Measurements from ENCODE around the gene TMEM236. TPM values are rescaled to one million over a fixed set of nuclear protein-coding genes. Genes with fewer than 3 reads are reported as not detected.

TMEM236 gene
- total RNA-seq, 8 experiments from 2014 or later: 0.04 to 0.24 (median 0.09) TPM

DNA sequence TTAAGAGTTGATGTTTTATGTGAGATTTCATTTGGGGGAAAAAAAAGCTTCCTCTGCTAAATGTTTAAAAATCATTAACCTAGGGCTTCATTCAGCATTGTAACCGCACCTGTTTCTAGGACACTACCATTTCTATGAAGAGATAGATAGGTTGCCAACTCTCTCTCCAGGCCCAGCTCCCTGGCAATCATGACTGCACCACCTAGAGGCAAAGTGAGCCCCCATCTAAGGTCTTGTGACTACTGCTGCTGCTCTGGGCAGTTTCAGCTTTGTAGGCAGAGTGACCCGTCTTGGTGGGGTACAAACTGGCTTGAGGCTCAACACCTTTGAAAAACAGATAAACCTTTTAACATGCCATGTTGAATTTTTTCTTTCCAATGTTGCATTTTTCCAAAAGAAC, 29.9 kb downstream of the TMEM236 start:
- H3K4me1 ChIP-seq (replicated peaks in 1 of 2): no peaks in the 10 kb centered on the region
- peak in 1 of 8 experiments; percentile 18 for ATAC-seq (replicated peaks in 6 of 8)
- in situ Hi-C loops (cut with MboI; ENCODE audit: low pct_unique_long_range_greater_than_20kb in 2 of 9, low sequenced_read_pairs in 9 of 9, unreplicated experiment in 9 of 9): no loop called here
- no peak overlapping the region for H3K27ac ChIP-seq
- WGBS, 10 experiments: 40 to 100% (median 63%) methylated on average over 1 to 2 of the region's 2 CpGs; no CpG with 5 or more reads in 3 of the 10 experiments
- H3K4me3 ChIP-seq: no peak overlapping the region

DNA sequence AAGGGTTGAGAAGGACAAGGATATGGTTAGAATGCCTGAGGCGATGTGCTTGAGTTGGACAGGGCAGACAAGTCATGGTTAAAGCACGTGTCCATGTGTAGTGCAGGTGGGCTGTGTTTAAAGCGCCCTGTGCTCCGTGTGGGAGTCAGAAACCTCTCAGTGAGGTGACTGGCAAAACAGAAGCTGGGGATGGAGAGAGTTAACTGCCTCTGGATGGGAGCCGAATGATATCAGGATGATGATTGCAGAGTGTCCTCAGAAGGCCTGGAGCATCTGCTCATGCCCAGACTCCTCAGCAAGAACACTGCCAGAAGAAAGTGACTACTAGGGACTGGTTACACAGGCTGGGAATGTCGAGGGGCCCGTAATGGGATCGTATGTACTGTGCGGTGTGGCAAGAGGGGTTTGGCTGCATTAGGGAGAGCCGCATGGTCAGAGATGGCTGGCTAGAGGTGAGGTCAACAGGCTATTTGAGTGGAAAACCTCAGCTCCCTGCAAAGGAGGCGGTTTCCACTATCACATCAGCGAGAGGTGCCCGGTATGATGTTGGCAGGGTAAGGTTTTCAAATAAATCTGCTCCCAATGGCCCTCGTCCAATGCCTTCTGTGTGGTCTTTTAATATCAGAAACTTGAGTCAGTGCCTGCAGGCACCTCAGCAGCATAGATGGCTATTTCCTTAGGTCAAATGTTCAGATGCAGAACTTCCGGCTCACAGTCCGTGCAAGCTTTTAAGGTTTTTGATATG, 31.1 kb downstream of the TMEM236 start:
- Histone ChIP-seq H3K4me3 (no peak overlapping the region), H3K27ac (no peak overlapping the region), H3K4me1 (replicated peaks in 1 of 2) (peaks cover 0 to 6% of the 10 kb centered on the region in 2 donors)
- 31 to 96% (median 82%) methylated on average over 2 to 12 of the region's 16 CpGs; no CpG with 5 or more reads in 1 of the 10 experiments for WGBS, 10 experiments
- ATAC-seq (replicated peaks in 6 of 8): no peak
- in situ Hi-C loops (cut with MboI; ENCODE audit: low pct_unique_long_range_greater_than_20kb in 2 of 9, low sequenced_read_pairs in 9 of 9, unreplicated experiment in 9 of 9): no loop called here

DNA sequence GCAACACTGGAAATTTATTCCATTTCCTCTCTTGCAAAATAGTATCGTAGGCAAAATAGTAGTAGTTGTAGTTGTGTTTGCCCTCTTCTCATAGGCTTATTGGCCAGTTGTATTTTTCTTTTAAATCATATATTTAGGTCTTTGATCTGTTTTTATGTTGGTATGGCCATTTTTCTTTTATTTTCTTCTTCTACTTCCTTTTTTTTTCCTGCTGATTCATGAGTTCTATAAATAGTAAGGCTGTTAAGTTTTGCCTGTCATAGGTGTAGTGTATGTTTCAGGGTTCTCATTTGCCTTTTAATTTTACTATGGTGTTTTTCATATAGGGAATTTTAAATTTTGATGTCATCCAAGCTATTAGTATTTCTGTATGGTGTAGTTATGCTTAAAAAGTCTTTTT, 31.8 kb downstream of the TMEM236 start:
- Histone ChIP-seq H3K4me1 (replicated peaks in 1 of 2) (peaks cover 0 to 6% of the 10 kb centered on the region in 2 donors), H3K27ac (no peak overlapping the region), H3K4me3 (no peak overlapping the region)
- ATAC-seq (replicated peaks in 6 of 8): no peak
- 33 to 100% (median 100%) methylated on average over 1 of the region's 1 CpG; no CpG with 5 or more reads in 1 of the 10 experiments for WGBS, 10 experiments
- in situ Hi-C loops (cut with MboI; ENCODE audit: low pct_unique_long_range_greater_than_20kb in 2 of 9, low sequenced_read_pairs in 9 of 9, unreplicated experiment in 9 of 9): no loop called here

DNA sequence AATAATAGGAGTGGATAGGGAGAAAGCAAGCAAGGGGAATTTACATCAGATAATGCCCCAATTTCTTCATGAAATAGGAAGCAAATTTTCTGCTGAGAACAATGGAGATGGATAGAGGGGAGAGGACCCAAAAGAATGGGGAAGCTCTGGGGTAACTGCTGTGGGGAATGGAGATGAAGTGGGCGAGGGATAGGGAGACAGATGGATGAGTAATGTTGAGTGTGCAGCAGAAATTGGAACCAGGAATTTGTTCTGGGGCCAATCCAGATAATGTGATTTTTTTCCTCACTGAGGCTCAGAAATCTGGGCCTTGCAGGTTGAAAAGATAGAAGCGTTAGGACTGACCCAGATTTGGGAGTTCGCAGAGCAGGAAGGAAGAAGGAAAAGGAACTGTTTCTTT, 32.7 kb downstream of the TMEM236 start:
- H3K4me1 ChIP-seq (replicated peaks in 1 of 2): peaks cover 0 to 6% of the 10 kb centered on the region in 2 donors
- H3K27ac ChIP-seq: no peak overlapping the region
- in situ Hi-C loops (cut with MboI; ENCODE audit: low pct_unique_long_range_greater_than_20kb in 2 of 9, low sequenced_read_pairs in 9 of 9, unreplicated experiment in 9 of 9): no loop called here
- 45 to 100% (median 89%) methylated on average over 1 to 3 of the region's 3 CpGs; no CpG with 5 or more reads in 1 of the 10 experiments for WGBS, 10 experiments
- ATAC-seq (replicated peaks in 6 of 8): no peak
- no peak overlapping the region for H3K4me3 ChIP-seq

DNA sequence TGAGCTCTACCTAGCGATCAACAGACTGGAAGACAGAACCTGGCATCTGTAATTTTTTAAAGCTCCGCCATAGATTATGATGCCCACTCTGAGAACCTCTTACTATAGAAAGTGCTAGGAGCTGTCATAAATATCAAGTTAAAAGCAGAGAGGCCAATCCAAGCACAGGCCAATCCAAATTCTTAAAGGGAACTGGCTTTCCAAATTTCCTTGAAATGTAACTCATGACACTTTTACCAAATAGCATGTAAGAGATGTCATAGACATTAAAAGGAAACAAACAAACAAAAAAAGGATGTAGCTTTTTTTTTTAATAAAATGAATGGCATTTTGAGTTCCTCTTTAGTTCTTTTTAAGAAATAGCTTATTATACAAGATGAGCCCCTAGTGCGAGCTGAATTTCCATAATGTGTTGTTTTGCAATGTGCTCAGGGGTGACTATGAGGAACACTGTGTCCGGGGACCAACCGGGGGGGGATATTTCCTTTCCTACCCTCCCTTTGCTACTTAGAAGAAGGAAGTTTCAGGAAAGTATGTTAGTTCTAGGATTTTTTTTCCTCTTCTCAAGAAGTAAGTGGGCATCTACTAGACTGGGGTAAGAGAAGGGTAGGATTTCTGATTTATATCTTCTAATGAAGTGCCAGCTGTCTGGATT, 33.4 kb downstream of the TMEM236 start:
- 17 to 100% (median 90%) methylated on average over 1 to 5 of the region's 5 CpGs; no CpG with 5 or more reads in 2 of the 10 experiments for WGBS, 10 experiments
- in situ Hi-C loops (cut with MboI; ENCODE audit: low pct_unique_long_range_greater_than_20kb in 2 of 9, low sequenced_read_pairs in 9 of 9, unreplicated experiment in 9 of 9): no loop called here
- Histone ChIP-seq H3K4me3 (no peak overlapping the region), H3K27ac (no peak overlapping the region), H3K4me1 (replicated peaks in 1 of 2) (peaks cover 0 to 6% of the 10 kb centered on the region in 2 donors)
- ATAC-seq (replicated peaks in 6 of 8): no peak

DNA sequence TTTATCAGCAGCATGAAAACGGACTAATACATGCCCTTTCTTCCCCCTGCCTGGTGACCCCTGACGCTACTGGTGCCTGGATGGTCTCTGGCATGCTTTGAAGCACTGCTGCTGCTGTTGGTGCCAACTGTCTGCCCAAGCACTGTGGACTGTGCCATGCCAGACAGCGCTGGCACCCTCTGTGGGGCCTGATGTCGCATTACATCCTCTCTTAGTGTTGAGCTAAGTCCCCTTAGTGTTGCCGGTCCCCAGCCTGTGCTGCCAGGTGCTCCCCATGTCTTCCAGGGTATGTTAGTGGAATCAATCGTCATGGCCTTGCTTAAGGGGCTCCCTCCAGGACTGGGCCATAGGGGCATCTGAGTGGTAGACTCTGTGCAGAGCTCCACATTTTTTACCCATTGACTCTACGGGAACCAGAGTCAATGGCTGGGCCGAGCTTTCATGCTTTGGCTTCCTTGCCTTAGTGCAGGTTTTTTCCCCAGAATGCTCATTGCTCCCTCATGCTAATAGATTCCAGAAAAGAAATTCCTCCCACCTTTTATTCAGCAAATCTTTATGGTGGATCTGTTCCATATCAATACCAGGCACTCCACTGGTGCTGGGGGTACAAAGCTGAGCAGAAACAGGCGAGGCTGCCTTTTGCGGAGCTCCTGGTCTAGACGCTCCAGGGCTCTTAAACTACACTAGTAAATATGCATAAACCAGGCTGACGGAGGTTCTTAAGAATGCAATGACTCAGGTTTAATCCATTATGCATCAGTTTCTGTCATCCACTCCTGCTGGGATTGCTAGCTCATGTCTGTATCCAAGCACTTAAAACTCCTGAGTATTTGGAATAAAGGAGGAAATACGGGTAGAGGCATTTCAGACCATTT, 35.3 kb downstream of the TMEM236 start:
- H3K4me3 ChIP-seq: no peak overlapping the region
- WGBS, 10 experiments: 0 to 94% (median 59%) methylated on average over 2 to 11 of the region's 13 CpGs; no CpG with 5 or more reads in 2 of the 10 experiments
- H3K4me1 ChIP-seq (replicated peaks in 1 of 2): peaks cover 0 to 6% of the 10 kb centered on the region in 2 donors
- H3K27ac ChIP-seq: peak overlapping the region in 1 of 2 donors; percentile 39
- in situ Hi-C loops (cut with MboI; ENCODE audit: low pct_unique_long_range_greater_than_20kb in 2 of 9, low sequenced_read_pairs in 9 of 9, unreplicated experiment in 9 of 9): no loop called here
- peak; percentile 97 to 100 (median 100) for ATAC-seq (replicated peaks in 6 of 8)

DNA sequence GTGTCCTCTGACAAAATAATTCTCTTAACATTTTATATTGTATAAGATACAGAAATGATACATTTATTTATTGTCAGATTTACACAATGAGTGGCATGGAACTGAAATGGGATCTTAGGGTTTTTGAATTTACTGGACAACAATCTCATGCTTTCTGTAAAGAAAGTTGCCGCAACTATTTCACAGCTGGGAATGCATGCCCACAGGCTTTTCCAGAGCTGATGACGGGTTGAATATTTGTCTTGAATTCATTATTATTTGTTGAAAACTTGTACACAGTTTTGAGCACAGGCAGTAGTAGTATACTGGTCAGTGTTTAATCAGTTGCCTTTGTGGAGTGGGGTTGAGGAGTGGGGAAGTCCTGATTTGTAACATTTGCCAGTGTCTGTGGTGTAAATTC, 36.6 kb downstream of the TMEM236 start:
- 7 to 100% (median 90%) methylated on average over 1 to 2 of the region's 2 CpGs; no CpG with 5 or more reads in 1 of the 10 experiments for WGBS, 10 experiments
- H3K4me3 ChIP-seq: no peak overlapping the region
- peaks cover 0 to 6% of the 10 kb centered on the region in 2 donors for H3K4me1 ChIP-seq (replicated peaks in 1 of 2)
- in situ Hi-C loops (cut with MboI; ENCODE audit: low pct_unique_long_range_greater_than_20kb in 2 of 9, low sequenced_read_pairs in 9 of 9, unreplicated experiment in 9 of 9): no loop called here
- no peak overlapping the region for H3K27ac ChIP-seq
- ATAC-seq (replicated peaks in 6 of 8): peak in 3 of 8 experiments; percentile 16 to 32 (median 22)

DNA sequence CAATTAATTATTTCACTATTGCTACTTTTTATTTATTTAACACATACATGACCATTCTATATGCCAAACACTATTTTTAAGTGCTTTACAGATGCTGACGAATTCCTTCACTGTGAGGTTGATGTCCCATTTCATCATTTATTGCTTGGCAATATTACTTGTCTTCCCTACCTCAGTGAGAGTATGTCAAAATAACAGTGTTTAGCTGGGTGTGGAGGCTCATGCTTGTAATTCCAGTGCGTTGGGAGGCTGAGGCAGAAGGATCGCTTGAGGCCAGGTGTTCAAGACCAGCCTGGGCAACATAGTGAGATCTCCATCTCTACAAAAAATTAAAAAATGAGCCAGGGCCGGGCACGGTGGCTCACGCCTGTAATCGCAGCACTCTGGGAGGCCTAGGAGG, 37.4 kb downstream of the TMEM236 start:
- H3K4me1 ChIP-seq (replicated peaks in 1 of 2): peaks cover 0 to 6% of the 10 kb centered on the region in 2 donors
- no peak for ATAC-seq (replicated peaks in 6 of 8)
- H3K4me3 ChIP-seq: no peak overlapping the region
- 60 to 100% (median 94%) methylated on average over 1 to 7 of the region's 7 CpGs for WGBS, 10 experiments
- H3K27ac ChIP-seq: no peak overlapping the region
- in situ Hi-C loops (cut with MboI; ENCODE audit: low pct_unique_long_range_greater_than_20kb in 2 of 9, low sequenced_read_pairs in 9 of 9, unreplicated experiment in 9 of 9): no loop called here

DNA sequence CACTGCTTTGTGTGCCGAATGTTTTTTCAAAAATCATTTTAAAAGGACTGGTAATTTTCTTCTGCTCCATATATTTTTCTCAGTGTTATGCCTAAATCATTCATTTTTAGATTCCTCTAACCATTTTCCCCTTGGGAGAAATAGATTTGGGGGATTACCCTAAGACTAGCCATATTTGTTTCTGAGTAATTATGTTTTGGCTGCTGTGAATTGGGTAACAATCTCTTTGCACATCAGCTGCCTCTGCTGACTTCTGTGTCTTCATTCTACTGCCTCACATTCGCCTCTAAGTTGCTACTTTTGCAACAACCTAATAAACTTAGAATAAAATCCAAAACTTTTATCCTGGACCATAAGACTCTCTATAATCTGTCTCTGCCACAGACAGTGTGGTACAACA, 38.6 kb downstream of the TMEM236 start:
- in situ Hi-C loops (cut with MboI; ENCODE audit: low pct_unique_long_range_greater_than_20kb in 2 of 9, low sequenced_read_pairs in 9 of 9, unreplicated experiment in 9 of 9): no loop called here
- WGBS, 10 experiments: 71 to 100% (median 94%) methylated on average over 1 to 2 of the region's 2 CpGs; no CpG with 5 or more reads in 1 of the 10 experiments
- no peak for ATAC-seq (replicated peaks in 6 of 8)
- H3K27ac ChIP-seq: no peak overlapping the region
- H3K4me3 ChIP-seq: no peak overlapping the region
- peaks cover 0 to 6% of the 10 kb centered on the region in 2 donors for H3K4me1 ChIP-seq (replicated peaks in 1 of 2)

DNA sequence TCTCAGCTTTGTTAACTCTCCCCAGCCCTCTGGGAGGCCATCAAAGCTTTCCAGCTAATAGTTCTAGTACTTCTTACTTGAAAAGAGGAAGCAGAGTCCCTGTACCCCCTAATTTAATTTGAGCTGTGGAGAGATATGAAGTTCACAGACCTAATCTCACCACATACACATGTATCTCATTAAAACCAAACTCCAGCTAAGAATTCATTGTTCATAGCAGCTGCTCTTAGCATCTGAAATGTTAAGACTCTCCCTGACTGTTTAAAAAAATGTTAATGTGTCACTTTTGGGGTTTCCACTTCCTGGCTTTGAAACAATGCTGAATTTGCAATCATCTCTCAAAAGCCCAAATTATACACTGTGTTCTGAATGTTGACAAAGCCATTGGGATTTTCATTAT, 41.0 kb downstream of the TMEM236 start:
- no peaks in the 10 kb centered on the region for H3K4me1 ChIP-seq (replicated peaks in 1 of 2)
- no peak overlapping the region for H3K27ac ChIP-seq
- in situ Hi-C loops (cut with MboI; ENCODE audit: low pct_unique_long_range_greater_than_20kb in 2 of 9, low sequenced_read_pairs in 9 of 9, unreplicated experiment in 9 of 9): no loop called here
- no peak for ATAC-seq (replicated peaks in 6 of 8)
- H3K4me3 ChIP-seq: no peak overlapping the region

DNA sequence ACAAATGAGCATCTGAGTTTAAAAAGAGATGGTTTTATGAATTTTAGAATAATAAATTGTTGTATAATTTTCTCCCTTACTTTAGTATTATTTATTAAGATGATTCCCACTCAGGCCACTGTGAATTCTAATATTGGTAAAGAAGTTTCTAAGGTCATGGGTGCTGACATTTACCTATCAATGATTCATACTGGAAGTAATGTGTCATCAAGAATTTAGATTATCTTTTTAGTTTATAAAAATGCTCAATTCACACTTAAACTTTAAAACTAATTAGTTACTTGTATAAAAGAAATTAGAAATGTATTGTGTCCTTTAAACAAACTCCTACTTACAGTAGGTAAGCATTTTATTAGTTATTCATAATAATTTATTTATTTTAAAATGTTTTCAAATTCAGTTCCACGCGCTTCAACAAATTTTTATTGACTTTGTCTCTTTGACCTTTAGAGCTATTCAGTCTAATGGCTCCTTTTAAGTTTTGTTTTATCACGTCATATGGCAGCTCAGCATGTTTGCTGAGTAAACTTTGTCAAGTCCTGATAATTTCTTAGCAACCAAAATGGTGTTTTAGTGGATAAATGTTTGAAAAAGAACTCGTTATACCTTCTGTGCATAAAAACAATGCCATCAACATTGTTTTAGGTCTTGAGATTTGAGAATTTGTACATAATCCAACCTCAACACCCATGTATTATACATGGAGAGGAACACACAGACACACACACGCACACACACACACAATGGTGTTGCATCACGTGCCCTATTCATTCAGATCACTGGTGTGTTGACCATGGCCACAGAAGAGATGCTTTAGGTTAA, 42.0 kb downstream of the TMEM236 start:
- H3K27ac ChIP-seq: no peak overlapping the region
- no peak overlapping the region for H3K4me3 ChIP-seq
- no peaks in the 10 kb centered on the region for H3K4me1 ChIP-seq (replicated peaks in 1 of 2)
- ATAC-seq (replicated peaks in 6 of 8): no peak
- in situ Hi-C loops (cut with MboI; ENCODE audit: low pct_unique_long_range_greater_than_20kb in 2 of 9, low sequenced_read_pairs in 9 of 9, unreplicated experiment in 9 of 9): no loop called here
- WGBS, 10 experiments: 84 to 96% (median 92%) methylated on average over 2 to 6 of the region's 6 CpGs

DNA sequence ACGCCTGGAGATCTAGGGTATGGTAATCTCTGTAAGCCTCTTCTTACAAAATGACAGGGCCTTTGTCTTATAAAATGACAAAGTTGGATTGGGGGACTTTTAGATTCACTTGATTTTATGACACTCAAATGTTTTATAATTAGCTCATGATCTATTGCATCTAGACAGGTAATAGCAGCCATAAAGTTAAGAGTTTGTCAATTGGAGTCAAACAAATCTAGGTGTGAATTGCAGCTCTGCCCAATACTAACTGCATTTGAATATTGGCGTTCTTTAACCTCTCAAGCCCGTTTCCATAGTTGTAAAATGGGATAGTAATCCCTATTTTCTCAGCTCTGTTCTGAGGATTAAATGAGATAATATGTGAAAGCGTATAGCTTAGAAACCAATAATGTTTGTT, 43.1 kb downstream of the TMEM236 start:
- Histone ChIP-seq H3K4me1 (replicated peaks in 1 of 2) (no peaks in the 10 kb centered on the region), H3K27ac (no peak overlapping the region), H3K4me3 (no peak overlapping the region)
- WGBS, 10 experiments: 61 to 94% (median 86%) methylated on average over 2 to 4 of the region's 4 CpGs; no CpG with 5 or more reads in 1 of the 10 experiments
- ATAC-seq (replicated peaks in 6 of 8): no peak
- in situ Hi-C loops (cut with MboI; ENCODE audit: low pct_unique_long_range_greater_than_20kb in 2 of 9, low sequenced_read_pairs in 9 of 9, unreplicated experiment in 9 of 9): no loop called here

Data from motor neuron (in vitro differentiated cells).